Psoas muscle (tissue), 8 donors: Measurements from ENCODE around the gene NSUN3. TPM values are rescaled to one million over a fixed set of nuclear protein-coding genes. Genes with fewer than 3 reads are reported as not detected.

Experiments used
- ATAC-seq, 4 donors: fragments of 200-7000 bp; cut with Tn5 transposase; one replicate each; pipeline ENCODE4 v1.9.1; 2020; ENCODE audit warnings: moderate library complexity in 3 of 4, mild to moderate bottlenecking in 2 of 4
- DNase-seq, 2 donors: peaks; one replicate each; pipeline ENCODE4 v3.0.0-alpha.2; 2020
- H3K27ac ChIP-seq: fragments of 200-600 bp; one replicate; pipeline ENCODE4 v1.8.0; 2022
- H3K27me3 ChIP-seq, 3 donors: fragments of 200-600 bp in 1 of 3; one replicate each; pipeline versions ENCODE4 v1.6.1 to v1.8.0; 2013 to 2022; ENCODE audit warnings: low read length in 2 of 3, mild to moderate bottlenecking in 2 of 3, moderate library complexity in 1 of 3; ENCODE audit not compliant: insufficient read depth in 3 of 3
- H3K36me3 ChIP-seq, 2 donors: fragments of 200-600 bp in 1 of 2; one replicate each; pipeline versions ENCODE4 v1.6.1 to v1.8.0; 2013 to 2022; ENCODE audit warnings: low read depth in 1 of 2, mild to moderate bottlenecking in 1 of 2, moderate library complexity in 1 of 2; ENCODE audit not compliant: insufficient read depth in 1 of 2
- H3K4me1 ChIP-seq: fragments of 200-600 bp; one replicate; pipeline ENCODE4 v1.8.0; 2022
- H3K4me3 ChIP-seq: fragments of 200-600 bp; one replicate; pipeline ENCODE4 v1.8.0; 2022; ENCODE audit warnings: mild to moderate bottlenecking
- H3K9me3 ChIP-seq: fragments of 200-600 bp; one replicate; pipeline ENCODE4 v1.8.0; 2022
- CTCF ChIP-seq: fragments of 200-600 bp; IDR thresholded peaks from one replicate; pipeline ENCODE4 v1.8.0; 2022; ENCODE audit warnings: antibody characterized with exemption
- WGBS, 3 donors: extraction: QIAGEN DNeasy Blood & Tissue Kit; methylation state at CpG; one replicate each; pipeline versions ENCODE4 v1.1.6 to v1.1.7; 2013; 5-methylcytosine and 5-hydroxymethylcytosine counted together
- intact Hi-C, 2 donors: fragments of 100-400 bp; cut with DNase I; formaldehyde crosslinking; loops; one replicate each; pipeline versions ENCODE4 v1.11.0 to v1.14.2; 2022
- polyA plus RNA-seq, 3 donors: library from polyadenylated mRNA; stranded (reverse); fragments of 200-250 nt; gene quantifications; one replicate each; pipeline ENCODE4 v1.2.3, GENCODE V29; 2013
- total RNA-seq, 4 donors: library from RNA; stranded (reverse); fragmentation: NEBNext Ultra II Directional in 2 of 4; extraction: Animal tissue kit (Norgen Biotek cat#: 25700) in 2 of 4; gene quantifications; one replicate each; pipeline versions ENCODE4 v1.2.1 to v1.2.4, GENCODE V29; 2021 to 2023
- donor health status: healthy with polysubstance abuse.
- donor health status: DM: no; HTN: no; CAD: no; lungs with moderate emphysema.
- donor health status: Bipolar disorder and iron deficiency.
- donor health status: healthy.
- donor health status: DM: yes; HTN: yes; CAD: no.
- donor health status: DM: no; HTN: no; CAD: no.
- donor health status: DM: no; HTN: no; CAD: no.
- donor health status: DM: yes; HTN: yes; CAD: no.

The NSUN3 gene
- total and polyA plus RNA-seq, 7 donors: 1.5 to 4.1 (median 2.6) TPM

GRCh38 chr3:94171954-94172353 is 109.1 kb downstream of the NSUN3 start:
- no peak for DNase-seq
- no peak for ATAC-seq
- intact Hi-C loops: no loop called here
- no peak overlapping the region for H3K4me3 ChIP-seq
- H3K9me3 ChIP-seq: no peaks in the 10 kb centered on the region
- H3K36me3 ChIP-seq: no peaks in the 10 kb centered on the region
- no peak for TF ChIP-seq CTCF
- H3K27me3 ChIP-seq: no peaks in the 10 kb centered on the region
- no peaks in the 10 kb centered on the region for H3K4me1 ChIP-seq
- H3K27ac ChIP-seq: no peak overlapping the region

GRCh38 chr3:94172695-94173310 is 109.9 kb downstream of the NSUN3 start:
- no peaks in the 10 kb centered on the region for H3K36me3 ChIP-seq
- H3K27me3 ChIP-seq: no peaks in the 10 kb centered on the region
- ATAC-seq (no peak), DNase-seq (no peak)
- intact Hi-C loops: no loop called here
- no peak overlapping the region for H3K27ac ChIP-seq
- TF ChIP-seq CTCF: no peak
- H3K4me3 ChIP-seq: no peak overlapping the region
- no peaks in the 10 kb centered on the region for H3K9me3 ChIP-seq
- 70 to 78% (median 70%) methylated on average over 3 of the region's 3 CpGs for WGBS, 3 donors
- H3K4me1 ChIP-seq: no peaks in the 10 kb centered on the region

- H3K4me1 ChIP-seq: no peaks in the 10 kb centered on the region
- intact Hi-C loops: no loop called here
- H3K36me3 ChIP-seq: no peaks in the 10 kb centered on the region
- H3K27me3 ChIP-seq: no peaks in the 10 kb centered on the region
- DNase-seq (no peak), ATAC-seq (no peak)
- H3K4me3 ChIP-seq: no peak overlapping the region
- H3K27ac ChIP-seq: no peak overlapping the region
- no peak for TF ChIP-seq CTCF
- WGBS, 3 donors: 76 to 88% (median 79%) methylated on average over 2 of the region's 2 CpGs
- no peaks in the 10 kb centered on the region for H3K9me3 ChIP-seq
These were observed 111.0 kb downstream of the NSUN3 start for GRCh38 chr3:94173673-94174434.

GRCh38 chr3:94175677-94176076 is 112.8 kb downstream of the NSUN3 start:
- no peak for TF ChIP-seq CTCF
- intact Hi-C loops: no loop called here
- H3K9me3 ChIP-seq: no peaks in the 10 kb centered on the region

More at GRCh38 chr3:94175677-94176076, 112.8 kb downstream of the NSUN3 start:
- Histone ChIP-seq H3K4me3 (no peak overlapping the region), H3K27me3 (no peaks in the 10 kb centered on the region), H3K36me3 (no peaks in the 10 kb centered on the region), H3K4me1 (no peaks in the 10 kb centered on the region), H3K27ac (no peak overlapping the region)
- ATAC-seq (no peak), DNase-seq (no peak)
- WGBS, 3 donors: 89 to 94% (median 93%) methylated on average over 2 of the region's 2 CpGs
